Fibroblast of skin of left quadriceps (primary cell): Measurements from ENCODE around the gene ZNRF4.

ENCODE experiments used
- DNase-seq, 2 experiments: peaks; one replicate each; pipeline ENCODE4 v3.0.0-alpha.2; 2013; ENCODE audit warnings: low read depth in 2 of 2

The ZNRF4 gene

GRCh38 chr19:5443723-5444122 is 11.5 kb upstream of the ZNRF4 start:
- DNase-seq: no peak

DNA sequence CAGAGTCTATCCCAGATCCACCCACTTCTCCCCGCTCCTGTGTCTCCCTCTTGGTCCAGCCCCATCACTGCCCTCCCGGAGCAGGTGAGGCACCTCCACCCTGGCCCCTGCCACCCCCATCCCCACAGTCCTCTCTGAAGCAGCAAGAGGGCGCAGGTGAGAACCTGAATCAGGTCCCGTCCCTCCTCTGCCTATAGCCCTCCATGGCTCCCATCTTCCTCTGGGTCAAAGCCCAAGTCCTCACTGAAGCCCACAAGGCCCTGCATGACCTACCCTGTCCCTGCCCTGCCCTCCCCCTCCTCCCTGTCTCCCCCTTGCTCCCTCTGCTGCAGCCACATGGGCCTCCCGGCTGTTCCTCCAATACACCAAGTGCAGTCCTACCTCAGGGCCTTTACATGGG is 10.8 kb upstream of the ZNRF4 start:
- no peak for DNase-seq

DNA sequence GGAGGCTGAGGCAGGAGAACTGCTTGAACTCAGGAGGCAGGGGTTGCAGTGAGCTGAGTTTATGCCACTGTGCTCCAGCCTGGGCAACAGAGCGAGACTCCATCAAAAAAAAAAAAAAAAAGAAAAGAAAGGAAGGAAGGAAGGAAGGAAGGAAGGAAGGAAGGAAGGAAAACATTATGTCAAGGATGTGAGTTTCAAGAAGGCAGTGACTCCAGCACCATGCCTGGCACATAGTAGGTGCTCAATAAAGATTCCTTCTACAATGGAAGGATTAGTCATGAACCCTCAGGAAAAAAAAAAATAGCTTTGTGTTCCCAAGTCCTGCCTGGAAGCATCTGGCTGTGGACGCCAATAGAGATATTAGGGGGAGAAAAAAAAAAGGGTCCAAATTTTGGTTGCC is 10.1 kb upstream of the ZNRF4 start:
- no peak for DNase-seq

DNA sequence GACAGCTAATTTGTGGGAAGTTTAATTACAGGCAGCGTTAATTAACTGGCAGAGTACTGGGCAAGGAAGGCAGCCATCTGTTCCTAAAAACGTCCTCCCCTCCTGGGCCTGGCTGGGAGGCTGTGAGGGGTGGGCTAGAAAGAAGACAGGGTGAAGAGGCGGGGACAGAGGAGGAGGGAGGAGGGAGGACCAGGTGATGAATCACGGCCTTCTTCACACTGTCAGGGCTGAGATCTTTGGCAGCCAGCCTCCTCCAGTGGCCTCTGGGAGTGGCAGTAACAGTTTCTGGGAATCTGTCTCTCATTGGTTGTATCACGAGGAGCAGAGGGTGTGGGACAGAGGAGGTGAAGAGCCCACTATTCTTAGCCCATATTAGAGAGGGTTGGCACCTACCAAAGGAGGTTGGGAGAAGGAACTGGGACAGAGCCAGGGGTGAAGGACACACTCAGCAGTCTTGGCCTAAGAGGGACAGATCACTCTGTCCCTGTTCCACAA is 9.6 kb upstream of the ZNRF4 start:
- no peak for DNase-seq

DNA sequence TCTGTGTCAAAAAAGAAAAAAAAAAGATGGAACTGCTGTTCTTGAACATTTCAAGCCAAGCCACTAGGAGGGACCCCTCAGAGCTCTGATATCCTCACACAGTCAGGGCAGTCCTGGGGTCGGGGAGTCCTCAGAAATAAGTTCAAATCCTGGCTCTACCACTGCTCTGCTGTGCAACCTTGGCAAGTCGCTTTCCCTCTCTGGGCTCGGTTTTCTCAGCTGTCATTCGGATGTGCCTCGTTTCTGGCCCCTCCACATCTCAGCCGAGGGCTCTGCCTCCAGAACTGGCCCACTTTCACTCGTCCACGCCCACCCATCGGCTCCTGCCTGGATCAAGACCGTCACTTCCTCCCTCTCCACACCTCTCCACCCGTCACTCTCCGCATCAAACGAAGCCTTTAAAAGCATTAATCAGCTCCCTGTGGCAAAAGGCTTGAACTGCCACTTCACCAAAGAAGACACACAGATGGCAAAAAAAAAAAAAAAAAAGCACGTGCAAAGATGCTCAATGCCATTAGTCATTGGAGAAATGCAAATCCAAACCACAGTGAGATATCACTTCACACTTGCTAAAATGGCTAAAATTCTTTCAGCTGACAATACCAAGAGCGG is 7.4 kb upstream of the ZNRF4 start:
- DNase-seq: no peak

- no peak for DNase-seq
These were observed 6.8 kb upstream of the ZNRF4 start for GRCh38 chr19:5448374-5448773.

DNA sequence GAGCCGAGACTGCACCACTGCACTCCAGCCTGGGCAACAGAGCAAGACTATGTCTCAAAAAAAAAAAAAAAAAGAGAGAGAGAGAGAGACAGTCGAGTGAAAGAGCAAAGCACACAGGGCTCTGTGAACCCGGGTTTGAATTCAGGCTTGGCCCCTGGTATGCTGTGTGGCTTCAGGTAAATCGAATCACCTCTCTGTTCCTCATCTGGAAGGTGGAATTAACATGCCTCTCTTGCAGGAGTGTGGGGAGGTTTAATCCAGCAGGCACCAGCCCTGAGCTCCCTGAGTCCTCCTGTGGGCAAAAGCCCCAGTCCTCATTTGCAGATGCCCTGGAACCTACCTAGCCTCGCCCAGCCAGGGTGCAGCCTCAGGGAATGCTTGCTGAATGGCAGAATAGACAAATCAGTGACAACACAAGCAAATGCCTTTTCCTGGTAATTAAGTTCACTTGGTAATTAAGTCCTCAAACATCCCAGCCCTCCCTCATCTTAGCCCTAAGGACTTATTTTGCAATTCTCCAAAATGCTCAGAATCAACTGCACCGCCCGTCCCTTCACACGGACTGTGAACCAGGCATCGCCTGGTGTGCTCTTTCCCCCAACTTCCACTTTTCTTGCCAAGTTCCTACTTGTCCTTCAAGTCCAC is 4.6 kb upstream of the ZNRF4 start:
- no peak for DNase-seq

DNA sequence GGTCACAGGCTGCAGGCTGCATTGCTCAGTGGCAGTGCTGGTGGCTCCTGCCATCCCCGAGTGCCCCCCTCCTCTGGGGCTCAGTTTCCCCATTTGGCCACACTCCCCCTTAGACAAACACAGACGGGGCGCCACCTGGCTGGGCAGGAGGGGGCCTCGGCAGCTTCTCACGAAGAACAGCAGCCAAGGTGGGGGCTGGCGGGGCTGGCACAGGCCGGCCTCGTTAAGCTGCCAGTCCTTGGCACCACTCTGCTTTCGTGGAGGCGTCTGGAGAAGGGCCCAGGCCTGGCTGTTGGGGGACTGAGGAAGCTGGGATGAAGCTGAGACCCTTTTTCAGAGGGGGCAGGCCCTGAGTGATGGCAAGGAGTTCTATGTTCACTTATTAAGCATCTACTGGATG is 3.7 kb upstream of the ZNRF4 start:
- no peak for DNase-seq

DNA sequence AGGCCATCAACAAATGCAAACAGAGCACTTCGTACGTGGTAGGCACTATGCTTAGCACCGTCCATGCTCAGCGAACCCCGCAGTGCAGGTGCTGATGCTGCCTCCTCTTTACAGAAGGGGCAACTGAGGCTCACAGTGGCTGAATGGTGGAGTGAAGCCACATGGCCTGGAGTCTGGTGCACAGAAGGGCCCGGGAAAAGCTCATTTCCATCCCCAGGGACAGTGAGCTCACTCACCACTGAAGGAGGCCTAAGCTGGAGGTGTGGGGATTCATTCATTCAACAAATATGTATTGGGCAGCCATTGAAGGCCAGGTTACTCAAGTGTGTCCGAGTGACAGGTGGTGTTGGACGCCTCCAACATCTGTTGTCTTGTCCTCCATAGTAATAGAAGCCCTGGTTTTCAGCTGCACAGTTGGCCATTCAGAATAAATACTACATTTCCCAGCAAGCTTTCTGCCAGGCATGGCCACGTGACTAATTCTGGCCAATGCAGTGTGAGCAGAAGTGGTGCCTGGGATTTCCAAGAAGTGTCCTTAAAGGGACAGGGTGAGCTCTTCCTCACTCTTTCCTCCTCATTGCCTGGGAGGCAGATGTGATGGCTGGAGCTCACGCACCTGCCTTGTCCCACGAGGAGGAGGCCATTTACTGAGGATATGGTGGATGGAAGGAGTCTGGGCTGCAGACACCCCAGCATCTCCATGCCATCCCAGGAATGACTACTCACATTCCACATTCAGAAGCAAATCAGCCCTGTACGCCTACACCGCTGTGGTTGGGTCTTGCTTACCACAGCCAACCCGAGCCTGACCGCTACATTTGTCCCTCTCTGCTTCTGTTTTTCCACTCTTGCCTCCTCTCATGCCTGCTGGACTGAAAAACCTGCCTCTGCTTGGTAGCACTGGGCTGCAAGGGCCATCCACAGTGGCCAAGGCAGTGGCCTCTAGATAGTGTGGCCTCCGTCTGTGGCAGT is 2.3 kb upstream of the ZNRF4 start:
- no peak for DNase-seq

GRCh38 chr19:5454743-5455142 is 474 bp upstream of the ZNRF4 start:
- no peak for DNase-seq

GRCh38 chr19:5456130-5456840 is 1.1 kb downstream of the ZNRF4 start:
- DNase-seq: no peak

GRCh38 chr19:5456841-5457200 is 1.6 kb downstream of the ZNRF4 start:
- DNase-seq: no peak

DNA sequence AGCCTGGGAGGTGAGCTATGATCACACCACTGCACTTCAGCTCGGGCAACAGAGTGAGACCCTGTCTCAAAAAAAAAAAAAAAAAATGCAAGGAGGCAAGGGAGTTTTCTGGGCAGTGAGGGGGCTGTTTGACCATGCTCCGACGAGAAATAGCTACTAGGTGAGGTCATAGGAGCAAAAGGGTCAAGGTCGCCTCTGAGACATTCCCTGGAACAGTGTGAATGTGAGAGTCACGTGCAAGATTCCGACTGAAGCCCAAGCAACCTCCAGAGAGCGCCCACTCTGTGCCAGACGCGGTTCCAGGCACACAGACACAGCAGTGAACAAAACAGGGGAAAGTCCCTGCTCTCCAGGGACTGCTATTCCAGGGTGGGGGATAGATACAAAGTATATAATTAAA is 2.5 kb downstream of the ZNRF4 start:
- no peak for DNase-seq

- DNase-seq: no peak
These were observed 3.2 kb downstream of the ZNRF4 start for GRCh38 chr19:5458420-5458819.

DNA sequence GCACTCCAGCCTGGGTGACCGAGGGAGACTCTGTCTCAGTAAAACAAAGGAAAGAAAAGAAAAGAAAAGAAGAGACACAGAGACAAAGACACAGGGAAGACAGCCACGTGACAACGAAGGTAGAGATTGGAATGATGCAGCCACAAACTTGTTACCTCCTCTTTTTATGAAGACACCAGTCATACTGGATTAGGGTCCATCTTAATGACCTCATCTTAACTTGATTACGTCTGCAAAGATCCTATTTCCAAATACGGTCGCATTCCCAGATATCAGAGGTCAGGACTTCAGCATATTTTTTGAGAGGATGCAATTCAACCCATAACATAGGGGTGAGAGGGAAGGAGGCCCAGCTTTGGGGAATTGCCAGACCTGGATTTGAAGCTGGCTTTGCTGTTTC is 4.1 kb downstream of the ZNRF4 start:
- DNase-seq: no peak

DNA sequence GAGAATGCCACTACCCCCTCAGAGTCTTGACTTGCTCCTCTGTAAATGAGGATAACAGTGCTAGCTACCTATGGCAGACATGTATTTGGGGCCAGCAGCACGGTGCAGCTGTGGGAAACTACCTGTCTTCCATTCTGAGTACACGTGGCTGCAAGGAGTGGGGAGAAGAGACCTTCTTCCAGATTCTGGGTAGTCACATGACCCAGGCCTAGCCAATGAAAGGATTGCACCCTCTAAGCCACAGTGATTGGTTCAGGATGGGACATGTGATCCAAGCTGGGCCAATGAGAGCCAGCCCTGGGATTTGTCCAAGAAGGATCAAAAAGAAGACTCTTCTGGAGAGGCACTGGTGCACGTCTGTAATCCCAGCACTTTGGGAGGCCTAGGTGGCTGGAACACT is 5.5 kb downstream of the ZNRF4 start:
- no peak for DNase-seq

- no peak for DNase-seq
These were observed 8.7 kb downstream of the ZNRF4 start for GRCh38 chr19:5463959-5464358.

DNA sequence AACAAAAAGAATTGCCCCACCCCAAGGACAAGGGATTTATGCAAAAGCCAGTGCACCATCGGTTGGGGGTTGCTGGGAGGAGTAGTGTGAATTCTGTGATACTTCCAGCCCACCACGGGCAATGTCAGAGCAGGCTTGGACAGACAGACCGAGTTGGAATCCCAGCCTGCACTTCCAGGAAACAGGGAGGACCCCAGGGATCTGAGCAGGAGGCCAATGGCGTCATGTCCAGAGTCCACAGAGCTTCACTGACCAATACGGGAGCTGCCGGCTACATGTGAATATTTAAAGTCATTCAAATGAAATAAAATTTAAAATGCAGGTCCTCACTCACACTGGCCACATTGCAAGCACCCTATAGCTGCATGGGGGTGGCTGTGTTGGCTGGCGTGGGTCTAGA is 10.9 kb downstream of the ZNRF4 start:
- no peak for DNase-seq

DNA sequence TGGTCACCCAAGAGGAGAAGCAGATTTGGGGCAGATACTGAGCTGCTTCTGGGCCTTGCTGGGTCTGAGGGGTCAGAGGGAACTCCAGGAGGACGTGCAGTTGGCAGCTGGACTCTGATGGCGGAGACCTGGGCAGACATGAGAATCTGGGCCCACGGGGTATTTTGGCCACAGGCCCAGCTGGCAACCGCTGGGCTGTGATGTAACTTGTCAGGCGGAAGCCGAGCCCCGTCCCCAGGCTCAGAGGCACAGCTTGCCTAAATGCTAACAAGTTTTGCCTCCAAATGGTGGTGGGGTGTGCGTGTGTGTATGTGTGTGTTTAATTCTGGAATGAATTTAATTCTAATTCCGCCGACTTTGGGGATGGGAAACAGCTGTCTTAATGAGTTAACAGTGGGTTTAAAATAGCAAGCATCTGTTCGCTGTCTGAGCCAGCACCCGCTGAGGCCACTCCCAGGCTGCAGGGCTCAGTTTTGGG is 11.6 kb downstream of the ZNRF4 start:
- no peak for DNase-seq

DNA sequence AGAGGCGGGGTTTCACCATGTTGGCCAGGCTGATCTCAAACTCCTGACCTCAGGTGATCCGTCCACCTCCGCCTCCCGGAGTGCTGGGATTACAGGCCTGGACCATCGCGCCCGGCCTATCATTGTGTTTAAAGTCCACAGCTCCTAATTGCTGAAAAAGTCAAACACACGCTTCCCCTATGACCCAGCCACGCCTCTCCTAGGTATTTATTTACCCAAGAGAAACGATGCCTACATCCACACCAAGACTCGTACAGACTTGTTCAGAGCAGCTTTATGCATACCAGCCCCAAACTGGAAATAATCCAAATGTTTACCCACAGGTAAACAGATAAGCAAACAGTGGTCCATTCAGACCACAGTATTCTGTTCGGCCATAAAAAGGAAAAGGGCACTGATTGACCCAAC is 15.1 kb downstream of the ZNRF4 start:
- DNase-seq: no peak

DNA sequence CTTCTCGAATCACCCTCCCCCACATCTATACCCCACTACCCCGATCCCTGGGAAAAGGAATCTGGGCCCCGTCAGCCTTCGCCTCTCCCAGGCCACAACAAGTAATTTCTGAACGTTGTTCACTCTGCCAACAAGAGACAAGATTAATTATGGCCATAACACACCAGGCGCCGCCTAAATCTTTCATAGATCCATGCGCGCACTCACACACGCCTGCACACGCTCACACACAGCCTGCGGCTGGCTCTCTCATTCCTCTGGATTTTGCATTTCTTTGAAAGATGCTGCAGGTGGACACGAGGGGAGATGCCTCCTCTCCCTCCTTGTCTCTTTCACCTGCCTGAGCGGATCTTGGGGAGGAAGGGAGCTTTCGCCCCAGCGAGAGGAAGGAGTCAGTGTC is 17.1 kb downstream of the ZNRF4 start:
- DNase-seq: no peak

DNA sequence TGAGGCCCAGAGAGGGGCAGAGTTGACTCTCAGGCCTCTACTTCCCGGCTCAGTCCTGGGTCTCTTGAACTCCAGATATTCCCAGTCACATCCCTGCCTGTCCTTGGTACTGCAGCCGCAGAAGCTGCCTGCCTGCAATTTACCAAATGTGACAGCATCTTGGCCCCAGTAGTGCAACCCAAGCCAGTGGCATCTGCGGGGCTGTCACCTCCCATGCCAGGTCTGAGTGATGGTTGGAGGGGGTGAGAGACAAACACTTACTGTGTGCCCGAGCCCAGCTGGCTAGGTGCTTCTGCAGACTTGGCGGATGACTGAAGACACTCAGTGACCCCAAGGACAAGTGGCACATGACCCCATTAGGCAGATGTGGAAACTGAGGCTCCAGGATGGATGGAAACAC is 18.4 kb downstream of the ZNRF4 start:
- DNase-seq: no peak
